Smooth muscle cell (in vitro differentiated cells): ENCODE measurements around the gene RASL10A. TPM values are rescaled to one million over a fixed set of nuclear protein-coding genes. Genes with fewer than 3 reads are reported as not detected.

Source experiments
- DNase-seq: peaks from one replicate; lab custom pipeline; 2025; ENCODE audit not compliant: unreplicated experiment; lab: John Stamatoyannopoulos, UW
- H2AFZ ChIP-seq: fragments of 200-600 bp; sonication (generic); 2 replicates; pipeline ENCODE4 v1.6.0; 2016; ENCODE audit warnings: antibody characterized with exemption, low read depth, mild to moderate bottlenecking
- H3F3A ChIP-seq: fragments of 200-600 bp; sonication (generic); 2 replicates; pipeline ENCODE4 v1.6.0; 2017; ENCODE audit warnings: antibody characterized with exemption, low read depth
- H3K27ac ChIP-seq: fragments of 200-600 bp; sonication (generic); 2 replicates; pipeline ENCODE4 v1.5.1; 2016; ENCODE audit warnings: low read depth, mild to moderate bottlenecking
- H3K27me3 ChIP-seq: fragments of 200-600 bp; sonication (generic); 2 replicates; pipeline ENCODE4 v1.6.1; 2016; ENCODE audit warnings: low read depth, mild to moderate bottlenecking
- H3K36me3 ChIP-seq: fragments of 200-600 bp; sonication (generic); 2 replicates; pipeline ENCODE4 v1.5.1; 2016; ENCODE audit warnings: low read depth
- H3K4me1 ChIP-seq: fragments of 200-600 bp; sonication (generic); 2 replicates; pipeline ENCODE4 v1.5.1; 2016; ENCODE audit warnings: low read depth
- H3K4me2 ChIP-seq: fragments of 200-600 bp; sonication (generic); 2 replicates; pipeline ENCODE4 v1.6.0; 2016; ENCODE audit warnings: mild to moderate bottlenecking
- H3K4me3 ChIP-seq: fragments of 200-600 bp; sonication (generic); 2 replicates; pipeline ENCODE4 v1.5.1; 2016; ENCODE audit warnings: mild to moderate bottlenecking
- H3K79me2 ChIP-seq: fragments of 200-600 bp; sonication (generic); 2 replicates; pipeline ENCODE4 v1.6.0; 2016; ENCODE audit warnings: low read depth, mild to moderate bottlenecking
- H3K9ac ChIP-seq: fragments of 200-600 bp; sonication (generic); 2 replicates; pipeline ENCODE4 v1.6.0; 2016; ENCODE audit warnings: low read depth
- H3K9me3 ChIP-seq: fragments of 200-600 bp; sonication (generic); replicated peaks from 2 replicates; pipeline ENCODE4 v1.5.1; 2016; ENCODE audit warnings: low read depth
- H4K20me1 ChIP-seq: fragments of 200-600 bp; sonication (generic); 2 replicates; pipeline ENCODE4 v1.6.0; 2016; ENCODE audit warnings: low read depth
- WGBS: methylation state at CpG from one replicate; pipeline ENCODE4 v1.1.7; 2016; ENCODE audit warnings: low lambda C conversion rate; 5-methylcytosine and 5-hydroxymethylcytosine counted together
- polyA plus RNA-seq: library from polyadenylated mRNA; unstranded; fragments of >200 nt; fragmentation: Nextera tagmentation; extraction: Ambion mirVana; gene quantifications from 2 replicates; pipeline ENCODE4 v1.2.1, GENCODE V29; 2016
- total RNA-seq: library from RNA; depleted of rRNA; stranded (reverse); fragments of >200 nt; gene quantifications from 2 replicates; pipeline ENCODE4 v1.2.3, GENCODE V29; 2014
- TF ChIP-seq, protein P1 (sequence below): fragments of 200-600 bp; sonication (generic); IDR thresholded peaks from 2 replicates; pipeline ENCODE4 v1.5.1; 2017; ENCODE audit warnings: borderline replicate concordance, mild to moderate bottlenecking, antibody characterized with exemption; ENCODE audit not compliant: insufficient read depth, poor library complexity, severe bottlenecking

The RASL10A gene
- total and polyA plus RNA-seq, 2 experiments from 2014 or later, result not detected

DNA sequence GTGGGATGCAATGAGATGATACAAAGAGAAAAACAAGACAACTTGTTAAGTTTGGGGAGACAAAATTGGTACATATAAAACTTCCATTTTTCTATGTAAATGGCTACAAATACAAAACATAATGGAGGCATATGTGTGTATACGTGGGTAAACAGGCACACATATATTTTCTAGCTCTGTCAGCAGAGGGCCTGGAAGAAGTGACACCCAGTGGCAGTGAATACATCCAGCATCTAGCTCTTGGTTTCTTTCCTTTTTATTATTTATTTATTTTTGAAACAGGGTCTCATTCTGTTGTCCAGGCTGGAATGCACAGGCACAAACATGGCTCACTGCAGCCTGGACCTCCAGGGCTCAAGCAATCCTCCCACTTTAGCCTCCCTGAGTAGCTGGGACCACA lies 5.0 kb upstream of the RASL10A start:
- H3K9ac ChIP-seq, result no peak overlapping the region
- H3K4me3 ChIP-seq, result no peak overlapping the region
- DNase-seq, result no peak
- H3K27ac ChIP-seq, result no peak overlapping the region
- no peak overlapping the region for H3K4me2 ChIP-seq
- TF ChIP-seq, protein P1, sequence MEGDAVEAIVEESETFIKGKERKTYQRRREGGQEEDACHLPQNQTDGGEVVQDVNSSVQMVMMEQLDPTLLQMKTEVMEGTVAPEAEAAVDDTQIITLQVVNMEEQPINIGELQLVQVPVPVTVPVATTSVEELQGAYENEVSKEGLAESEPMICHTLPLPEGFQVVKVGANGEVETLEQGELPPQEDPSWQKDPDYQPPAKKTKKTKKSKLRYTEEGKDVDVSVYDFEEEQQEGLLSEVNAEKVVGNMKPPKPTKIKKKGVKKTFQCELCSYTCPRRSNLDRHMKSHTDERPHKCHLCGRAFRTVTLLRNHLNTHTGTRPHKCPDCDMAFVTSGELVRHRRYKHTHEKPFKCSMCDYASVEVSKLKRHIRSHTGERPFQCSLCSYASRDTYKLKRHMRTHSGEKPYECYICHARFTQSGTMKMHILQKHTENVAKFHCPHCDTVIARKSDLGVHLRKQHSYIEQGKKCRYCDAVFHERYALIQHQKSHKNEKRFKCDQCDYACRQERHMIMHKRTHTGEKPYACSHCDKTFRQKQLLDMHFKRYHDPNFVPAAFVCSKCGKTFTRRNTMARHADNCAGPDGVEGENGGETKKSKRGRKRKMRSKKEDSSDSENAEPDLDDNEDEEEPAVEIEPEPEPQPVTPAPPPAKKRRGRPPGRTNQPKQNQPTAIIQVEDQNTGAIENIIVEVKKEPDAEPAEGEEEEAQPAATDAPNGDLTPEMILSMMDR, result no peak
- peaks cover 14% of the 10 kb centered on the region for H3K27me3 ChIP-seq
- H3K79me2 ChIP-seq, result no peaks in the 10 kb centered on the region
- WGBS, result 61% methylated on average over 1 of the region's 1 CpG
- no peaks in the 10 kb centered on the region for H3K9me3 ChIP-seq
- H3K4me1 ChIP-seq, result no peaks in the 10 kb centered on the region
- H3K36me3 ChIP-seq, result no peaks in the 10 kb centered on the region
- no peaks in the 10 kb centered on the region for H3F3A ChIP-seq
- H2AFZ ChIP-seq, result no peak overlapping the region
- no peaks in the 10 kb centered on the region for H4K20me1 ChIP-seq

DNA sequence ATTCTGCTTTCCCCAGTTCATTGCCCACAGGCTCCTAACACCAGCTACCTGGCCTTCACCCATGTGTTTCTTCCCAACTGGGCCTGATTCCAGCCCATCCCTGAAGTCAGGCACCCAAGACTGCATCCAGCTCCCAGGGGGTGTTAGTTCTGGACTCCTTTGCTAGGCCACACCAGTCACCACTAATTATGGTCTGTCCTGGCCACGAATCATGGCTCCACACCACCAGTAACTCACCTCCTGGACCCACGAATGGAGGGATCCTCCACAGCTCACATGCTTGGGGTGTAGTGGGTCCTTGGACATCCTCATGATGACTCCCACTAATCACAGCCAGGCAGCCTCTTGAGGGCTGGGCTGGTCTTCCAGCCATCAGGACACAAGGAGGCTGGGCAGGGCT lies 3.6 kb upstream of the RASL10A start:
- Histone ChIP-seq H3K9me3 (no peaks in the 10 kb centered on the region), H3K9ac (no peak overlapping the region), H3K79me2 (no peaks in the 10 kb centered on the region), H3K4me3 (no peak overlapping the region), H3K4me2 (no peak overlapping the region), H3K36me3 (no peaks in the 10 kb centered on the region), H3F3A (no peaks in the 10 kb centered on the region), H3K4me1 (no peaks in the 10 kb centered on the region), H4K20me1 (no peaks in the 10 kb centered on the region), H3K27me3 (peaks cover 27% of the 10 kb centered on the region), H3K27ac (no peak overlapping the region), H2AFZ (no peak overlapping the region)
- TF ChIP-seq, protein P1, result no peak
- no peak for DNase-seq
- 89% methylated on average over 2 of the region's 2 CpGs for WGBS

DNA sequence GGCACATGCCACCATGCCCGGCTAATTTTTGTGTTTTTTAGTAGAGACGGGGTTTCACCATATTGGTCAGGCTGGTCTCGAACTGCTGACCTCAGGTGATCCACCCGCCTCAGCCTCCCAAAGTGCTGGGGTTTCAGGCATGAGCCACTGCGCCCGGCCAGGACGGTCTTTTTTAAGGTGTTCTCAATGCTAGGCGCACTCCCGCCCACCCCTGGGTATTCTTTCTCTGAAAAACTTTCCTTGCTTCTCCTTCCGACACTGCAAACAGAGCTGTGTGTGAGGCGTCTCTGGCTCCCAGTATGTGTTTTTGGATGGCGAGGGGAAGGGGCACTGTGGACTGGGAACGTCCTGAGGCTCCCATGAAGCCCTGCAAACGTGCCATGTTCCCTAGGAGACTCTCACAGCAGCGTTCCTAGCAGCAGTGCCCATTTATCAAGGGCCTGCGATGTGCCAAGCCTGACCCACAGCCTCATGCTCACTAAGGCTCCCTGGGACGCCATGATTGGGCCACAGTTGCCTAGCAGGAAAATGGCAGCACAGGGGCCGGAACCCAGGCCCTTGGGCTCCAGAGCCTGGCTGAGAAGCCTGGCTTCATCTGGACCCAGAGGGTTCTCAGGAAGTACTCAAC lies 2.4 kb upstream of the RASL10A start:
- Histone ChIP-seq H3K4me3 (no peak overlapping the region), H3K9ac (no peak overlapping the region), H3K36me3 (no peaks in the 10 kb centered on the region), H3K27ac (no peak overlapping the region), H3K4me2 (no peak overlapping the region), H3K79me2 (no peaks in the 10 kb centered on the region), H4K20me1 (no peaks in the 10 kb centered on the region), H3K27me3 (peaks cover 39% of the 10 kb centered on the region), H3K9me3 (no peaks in the 10 kb centered on the region), H3F3A (no peaks in the 10 kb centered on the region), H2AFZ (no peak overlapping the region), H3K4me1 (no peaks in the 10 kb centered on the region)
- DNase-seq, result no peak
- WGBS, result 94% methylated on average over 18 of the region's 18 CpGs
- TF ChIP-seq, protein P1, result no peak
